ENCODE data around the gene TRPC4AP. TPM values are rescaled to one million over a fixed set of nuclear protein-coding genes. Genes with fewer than 3 reads are reported as not detected.
A peak's percentile ranks its signal among the peaks of the same experiment; 100 is the strongest.
"Not testable (repeated sequence)": the region's sequence is repeated elsewhere in the genome, so short reads cannot be mapped to it uniquely, and the experiment has no call there.

TRPC4AP gene
- 44.6 TPM for total RNA-seq

GRCh38 chr20:35092524-35093266 lies at the start of gene TRPC4AP:
TSS of gene TRPC4AP (minus strand) at chr20:35092807. CDS start at chr20:35092781, 26 bp downstream.
- peak; percentile 90 for DNase-seq

- DNase-seq, result no peak
These were observed 43.4 kb upstream of the TRPC4AP start for GRCh38 chr20:35135867-35136586.

GRCh38 chr20:35134880-35135279 lies 42.3 kb upstream of the TRPC4AP start:
- DNase-seq, result no peak

- no peak for DNase-seq
These were observed 41.9 kb upstream of the TRPC4AP start for GRCh38 chr20:35134472-35134871.

GRCh38 chr20:35133735-35134134 lies 41.1 kb upstream of the TRPC4AP start:
- DNase-seq, result no peak

- no peak for DNase-seq
These were observed 40.4 kb upstream of the TRPC4AP start for GRCh38 chr20:35133031-35133430.

GRCh38 chr20:35131934-35132333 lies 39.3 kb upstream of the TRPC4AP start:
- no peak for DNase-seq

GRCh38 chr20:35129647-35130069 lies 37.1 kb upstream of the TRPC4AP start:
- DNase-seq, result no peak

- DNase-seq, result no peak
These were observed 33.1 kb upstream of the TRPC4AP start for GRCh38 chr20:35125753-35126152.

- no peak for DNase-seq
These were observed 30.3 kb upstream of the TRPC4AP start for GRCh38 chr20:35122756-35123405.

- DNase-seq, result no peak
These were observed 28.6 kb upstream of the TRPC4AP start for GRCh38 chr20:35121186-35121585.

GRCh38 chr20:35120012-35120701 lies 27.6 kb upstream of the TRPC4AP start:
- DNase-seq, result no peak

GRCh38 chr20:35117629-35118028 lies 25.0 kb upstream of the TRPC4AP start:
- no peak for DNase-seq

GRCh38 chr20:35117196-35117595 lies 24.6 kb upstream of the TRPC4AP start:
- peak; percentile 26 for DNase-seq

GRCh38 chr20:35116258-35116657 lies 23.7 kb upstream of the TRPC4AP start:
- DNase-seq, result no peak

GRCh38 chr20:35115606-35116005 lies 23.0 kb upstream of the TRPC4AP start:
- DNase-seq, result no peak

- DNase-seq, result not testable (repeated sequence)
These were observed 19.7 kb upstream of the TRPC4AP start for GRCh38 chr20:35112276-35112675.

GRCh38 chr20:35111141-35111888 lies 18.7 kb upstream of the TRPC4AP start:
- no peak for DNase-seq

GRCh38 chr20:35108921-35109320 lies 16.3 kb upstream of the TRPC4AP start:
- DNase-seq, result no peak

GRCh38 chr20:35106827-35107380 lies 14.3 kb upstream of the TRPC4AP start:
- DNase-seq, result no peak

GRCh38 chr20:35104685-35105295 lies 12.2 kb upstream of the TRPC4AP start:
- no peak for DNase-seq

Data from skin of body (tissue), 2 donors.